LHCN-M2 (cell line): ENCODE measurements around the gene GZMM. TPM values are rescaled to one million over a fixed set of nuclear protein-coding genes. Genes with fewer than 3 reads are reported as not detected.

Source experiments
- DNase-seq: peaks from one replicate; pipeline ENCODE4 v3.0.0-alpha.2; 2012; ENCODE audit warnings: low read depth
- total RNA-seq: library from RNA; depleted of rRNA; stranded (reverse); fragments of >200 nt; gene quantifications from 2 replicates; pipeline ENCODE4 v1.2.3, GENCODE V29; 2014

The GZMM gene
- total RNA-seq, 1 experiment from 2014 or later, result not detected

DNA sequence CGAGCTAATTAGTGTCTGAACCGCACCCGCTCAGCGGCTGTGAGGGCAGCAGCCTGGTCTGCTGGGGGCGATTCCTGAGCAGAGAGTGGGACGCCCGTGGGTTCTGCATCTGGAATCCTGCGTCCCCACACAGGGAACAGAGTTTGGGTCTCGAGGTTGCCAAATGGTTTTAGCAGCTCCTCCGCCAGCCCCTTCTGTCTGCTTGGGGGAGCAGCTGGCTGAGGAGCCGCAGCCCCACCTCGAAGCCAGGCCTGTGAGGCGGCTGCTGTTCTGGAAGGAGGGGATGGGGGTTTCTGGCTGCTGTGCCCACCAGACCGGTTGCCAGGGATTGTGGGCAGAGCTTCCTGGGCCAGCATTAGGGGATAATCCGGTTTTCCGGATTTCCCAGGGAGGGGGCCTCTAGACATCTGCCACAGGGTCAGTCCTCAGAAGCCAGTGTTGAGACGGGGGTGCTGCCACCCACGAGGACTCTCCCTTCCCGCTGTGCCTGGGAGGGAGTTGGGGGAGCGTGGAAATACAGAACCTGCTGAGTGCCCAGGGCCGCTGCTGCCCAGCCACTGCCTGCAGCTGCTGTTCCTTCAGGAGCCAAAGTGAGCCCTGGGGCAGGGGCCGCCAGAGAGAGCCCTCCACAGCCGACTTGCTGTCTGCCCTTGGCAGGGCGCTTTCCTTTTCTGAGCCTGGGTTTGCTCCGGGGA, 10.3 kb upstream of the GZMM start:
- DNase-seq, result peak; percentile 17

DNA sequence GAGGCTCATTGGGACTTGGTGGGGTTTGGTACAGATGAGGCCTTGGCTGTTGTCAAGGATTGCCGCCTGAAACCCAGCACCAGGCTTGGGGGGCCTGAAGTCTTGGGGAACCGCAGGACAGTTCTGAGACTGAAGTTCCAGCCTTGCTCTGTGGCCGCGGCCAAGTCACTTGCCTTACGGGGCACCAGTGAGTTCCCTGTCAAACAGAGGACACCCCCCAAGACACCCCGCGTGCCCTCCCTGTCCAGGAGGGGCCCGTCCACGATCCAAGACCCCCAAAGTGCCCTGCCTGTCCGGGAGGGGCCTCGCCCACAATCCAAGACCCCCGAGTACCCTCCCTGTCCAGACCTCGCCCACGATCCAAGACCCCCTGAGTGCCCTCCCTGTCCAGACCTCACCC, 9.8 kb upstream of the GZMM start:
- no peak for DNase-seq

DNA sequence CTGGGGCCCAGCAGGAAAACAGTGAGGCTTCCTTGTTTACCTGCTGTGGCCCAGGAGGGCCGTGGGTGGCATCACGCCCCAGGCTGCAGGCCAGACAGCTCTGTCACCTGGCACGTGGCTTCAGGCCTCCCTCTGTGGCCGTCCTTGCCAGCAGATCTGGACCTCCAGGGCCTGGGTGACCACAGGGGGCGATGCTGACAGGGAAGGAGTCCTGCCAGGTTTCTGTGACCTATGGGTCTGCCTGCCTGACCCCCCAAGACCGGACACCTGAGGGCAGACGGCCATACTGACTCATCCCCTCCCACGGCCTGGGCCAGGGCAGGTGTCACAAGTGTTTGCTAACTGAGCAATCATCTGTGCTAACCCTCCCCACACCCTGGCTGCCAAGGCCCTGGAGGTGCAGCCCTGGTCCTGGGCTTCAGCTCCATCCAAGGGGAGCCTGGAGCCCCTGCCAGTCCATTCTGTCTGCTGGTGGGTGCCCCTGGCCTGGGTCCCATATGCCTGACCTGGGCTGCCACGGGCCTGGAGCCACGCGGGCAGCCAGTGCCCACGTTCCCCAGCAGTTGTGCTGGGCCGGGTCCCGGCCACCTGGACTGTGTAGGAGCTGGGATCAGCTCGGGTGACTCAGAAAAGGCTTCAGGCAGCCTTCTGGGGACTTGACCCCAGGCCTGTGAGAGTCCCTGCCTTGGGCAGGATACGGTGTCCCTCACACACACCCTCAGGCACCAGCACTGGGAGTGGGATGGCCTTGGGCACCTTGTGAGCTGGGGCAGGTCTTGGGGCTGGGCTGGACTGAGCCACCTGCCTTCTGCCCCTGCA, 8.6 kb upstream of the GZMM start:
- no peak for DNase-seq

DNA sequence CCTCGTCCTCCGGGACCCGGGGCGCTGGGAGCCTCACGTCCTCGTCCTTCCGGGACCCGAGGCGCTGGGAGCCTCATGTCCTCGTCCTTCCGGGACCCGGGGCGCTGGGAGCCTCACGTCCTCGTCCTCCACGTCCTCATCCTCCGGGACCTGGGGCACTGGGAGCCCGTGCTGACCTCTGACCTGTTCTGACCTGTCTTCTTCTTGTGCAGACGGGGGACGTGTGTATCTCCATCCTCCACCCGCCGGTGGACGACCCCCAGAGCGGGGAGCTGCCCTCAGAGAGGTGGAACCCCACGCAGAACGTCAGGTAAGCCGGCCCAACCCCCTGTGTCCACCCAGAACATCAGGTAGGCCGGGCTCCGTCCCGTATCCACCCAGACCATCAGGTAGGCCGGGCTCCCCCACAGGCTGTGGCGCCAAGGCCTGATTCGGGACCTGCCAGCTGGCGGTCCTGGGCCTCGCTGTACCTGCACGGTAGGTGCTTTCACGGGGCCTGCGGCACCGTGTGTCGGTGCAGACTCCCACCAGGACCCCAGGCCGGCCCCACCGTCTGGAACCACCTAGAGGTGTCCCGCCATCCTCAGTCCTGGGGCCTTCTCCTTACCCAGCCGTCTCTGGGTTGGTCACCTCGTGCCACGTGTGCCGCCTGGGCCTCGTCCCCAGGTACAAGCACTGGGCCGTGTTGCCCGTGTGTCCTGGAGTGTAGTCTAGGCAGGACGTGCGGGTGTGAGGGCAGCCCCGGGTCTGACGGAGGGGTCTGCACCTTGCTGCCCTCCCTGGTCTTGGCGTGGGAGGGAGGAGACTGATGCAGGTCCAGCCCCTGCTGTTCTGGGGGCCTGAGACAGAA, 7.6 kb upstream of the GZMM start:
- DNase-seq, result no peak

DNA sequence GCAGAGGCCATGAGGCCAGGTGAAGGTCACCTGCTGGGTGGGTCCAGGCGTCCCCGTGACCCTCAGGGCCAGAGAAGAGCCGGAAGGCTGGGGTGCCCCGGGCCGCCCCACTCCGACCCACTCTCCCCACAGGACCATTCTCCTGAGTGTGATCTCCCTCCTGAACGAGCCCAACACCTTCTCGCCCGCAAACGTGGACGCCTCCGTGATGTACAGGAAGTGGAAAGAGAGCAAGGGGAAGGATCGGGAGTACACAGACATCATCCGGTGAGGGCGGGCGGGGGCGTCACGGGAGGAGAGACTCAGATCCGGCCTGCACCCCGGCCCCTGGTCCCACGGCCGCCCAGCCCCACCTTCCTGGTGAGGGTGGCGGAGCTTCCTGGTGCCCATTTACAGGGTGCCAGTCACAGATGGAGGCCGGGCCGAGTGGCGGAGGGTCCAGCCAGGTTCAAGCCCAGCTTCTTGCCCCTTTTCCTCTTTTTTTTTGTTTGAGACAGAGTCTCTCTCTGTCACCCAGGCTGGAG, 6.9 kb upstream of the GZMM start:
- no peak for DNase-seq

DNA sequence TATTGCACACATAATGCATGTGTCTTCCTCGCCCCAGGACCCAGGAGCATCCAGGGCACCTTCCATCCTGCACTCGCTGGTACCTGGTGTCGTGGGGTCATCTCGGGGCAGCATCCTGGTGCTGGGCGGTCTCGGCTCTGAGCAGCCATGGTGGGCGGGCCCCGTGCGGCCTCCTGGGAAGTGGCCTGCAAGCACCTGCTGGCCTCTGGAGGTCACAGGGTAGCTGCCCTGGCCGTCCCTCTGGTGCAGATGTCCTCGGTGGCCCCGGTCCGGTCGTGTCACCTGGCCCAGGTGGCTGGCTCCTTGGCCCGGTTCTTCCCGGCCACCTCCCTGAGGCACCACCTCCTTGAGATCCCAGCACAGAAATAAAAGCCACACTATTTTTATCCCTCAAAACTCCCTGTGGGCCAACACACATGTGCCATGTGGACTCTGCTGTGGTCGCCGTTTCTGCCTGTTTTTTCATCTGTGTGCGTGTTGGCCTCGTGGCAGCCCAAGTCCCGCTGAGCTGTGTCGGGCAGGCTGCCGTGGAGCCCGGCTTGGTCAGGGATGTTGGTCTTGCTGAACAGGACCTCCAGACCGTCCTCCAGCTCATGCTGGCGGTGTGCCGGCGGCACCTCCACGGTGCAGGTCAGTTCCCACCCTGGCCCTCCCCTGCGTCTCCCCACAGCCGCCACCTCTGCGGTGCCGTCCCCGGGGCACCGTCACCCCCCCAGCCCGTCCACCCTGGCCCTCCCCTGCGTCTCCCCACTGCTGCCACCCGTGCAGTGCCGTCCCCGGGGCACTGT, 5.0 kb upstream of the GZMM start:
- no peak for DNase-seq

DNA sequence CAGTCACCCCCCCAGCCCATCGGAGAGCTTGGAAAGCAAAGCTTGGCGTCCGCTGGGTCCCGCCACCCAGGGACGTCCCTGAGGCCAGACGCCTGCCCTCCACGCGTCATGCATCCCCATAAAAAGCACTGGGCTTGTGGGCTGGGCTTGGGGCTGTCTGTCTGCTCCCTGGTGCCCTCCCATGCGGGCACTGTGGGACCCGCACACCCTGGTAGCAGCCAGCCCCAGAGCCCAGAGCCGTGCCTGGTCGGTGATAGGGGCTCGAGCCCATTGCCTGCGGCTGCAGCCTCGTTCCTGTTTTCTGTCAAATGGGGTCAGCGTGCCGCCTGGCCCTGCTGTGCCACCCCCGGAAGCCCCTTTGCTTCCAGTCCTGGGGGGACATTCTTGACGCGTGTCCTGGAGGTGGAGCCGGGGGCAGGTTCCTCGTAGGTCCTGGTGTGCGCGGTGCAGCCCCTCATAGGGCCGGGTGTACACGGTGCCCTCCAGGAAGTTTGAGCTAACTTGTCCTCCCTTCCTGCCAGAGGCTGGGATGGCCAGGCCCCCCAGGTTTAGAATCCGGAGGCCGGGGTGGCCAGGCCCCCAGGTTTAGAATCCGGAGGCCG, 4.3 kb upstream of the GZMM start:
- no peak for DNase-seq

DNA sequence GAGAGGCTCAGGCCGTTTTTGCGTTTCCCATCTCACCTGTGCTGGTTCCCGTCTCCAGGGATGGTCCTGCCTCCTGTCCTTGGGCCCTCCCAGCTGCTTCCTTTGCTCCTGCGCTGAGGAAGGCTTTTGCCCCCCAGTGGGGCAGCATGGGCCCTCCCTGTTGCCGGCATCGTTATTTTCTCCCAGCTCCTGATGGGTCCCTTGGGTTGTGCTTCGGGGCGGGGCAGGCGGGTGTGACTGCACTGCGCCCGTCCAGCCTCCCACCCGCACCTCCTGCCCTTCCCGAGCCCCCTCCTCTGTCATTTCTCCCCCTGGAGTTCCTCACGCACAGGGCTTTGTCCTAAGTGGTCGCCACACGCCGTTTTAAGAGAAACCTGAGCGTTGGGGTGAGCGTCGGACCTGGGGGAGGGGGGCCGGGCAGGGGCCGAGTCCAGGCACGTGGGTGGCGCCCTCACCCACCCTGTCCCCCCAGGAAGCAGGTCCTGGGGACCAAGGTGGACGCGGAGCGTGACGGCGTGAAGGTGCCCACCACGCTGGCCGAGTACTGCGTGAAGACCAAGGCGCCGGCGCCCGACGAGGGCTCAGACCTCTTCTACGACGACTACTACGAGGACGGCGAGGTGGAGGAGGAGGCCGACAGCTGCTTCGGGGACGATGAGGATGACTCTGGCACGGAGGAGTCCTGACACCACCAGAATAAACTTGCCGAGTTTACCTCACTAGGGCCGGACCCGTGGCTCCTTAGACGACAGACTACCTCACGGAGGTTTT, 2.8 kb upstream of the GZMM start:
- DNase-seq, result no peak

DNA sequence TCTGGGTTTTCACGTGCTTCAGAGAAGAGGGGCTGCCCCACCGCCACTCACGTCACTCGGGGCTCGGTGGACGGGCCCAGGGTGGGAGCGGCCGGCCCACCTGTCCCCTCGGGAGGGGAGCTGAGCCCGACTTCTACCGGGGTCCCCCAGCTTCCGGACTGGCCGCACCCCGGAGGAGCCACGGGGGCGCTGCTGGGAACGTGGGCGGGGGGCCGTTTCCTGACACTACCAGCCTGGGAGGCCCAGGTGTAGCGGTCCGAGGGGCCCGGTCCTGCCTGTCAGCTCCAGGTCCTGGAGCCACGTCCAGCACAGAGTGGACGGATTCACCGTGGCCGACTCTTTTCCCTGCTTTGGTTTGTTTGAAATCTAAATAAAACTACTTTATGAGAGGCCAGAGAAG, 2.2 kb upstream of the GZMM start:
- DNase-seq, result no peak

DNA sequence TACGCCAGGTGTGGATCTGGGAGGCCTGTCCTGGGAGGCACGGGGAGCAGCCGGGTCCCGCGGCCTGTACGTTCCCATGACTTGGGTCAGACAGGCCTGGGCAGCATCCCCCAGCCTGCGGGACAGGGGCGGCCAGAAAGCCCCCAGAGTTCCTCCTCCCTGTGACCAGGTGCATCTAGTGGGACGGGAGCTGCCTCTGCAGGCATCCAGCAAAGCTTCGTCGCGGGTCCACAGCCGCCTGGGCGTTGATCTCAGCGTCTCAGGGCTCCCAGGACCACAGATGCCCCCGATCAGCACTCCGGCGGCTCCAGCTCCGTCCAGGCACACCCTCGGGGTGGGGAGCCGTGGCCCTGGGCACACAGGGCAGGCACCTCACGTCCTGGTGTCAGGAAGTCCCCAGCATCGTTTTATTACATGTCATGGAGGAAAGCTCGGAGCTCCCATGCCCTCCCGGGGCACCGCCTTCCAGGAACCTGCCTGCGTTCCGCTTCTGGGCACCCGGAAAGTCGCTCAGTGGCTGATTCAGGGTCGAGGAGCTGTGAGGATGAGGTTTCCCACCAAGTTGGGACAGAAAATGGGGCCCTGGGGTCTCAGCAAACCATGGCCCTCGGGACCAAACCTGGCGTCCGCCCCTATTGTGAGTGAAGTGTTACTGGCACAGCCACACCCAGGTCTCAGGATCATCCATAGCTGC, 1.5 kb upstream of the GZMM start:
- DNase-seq, result no peak

DNA sequence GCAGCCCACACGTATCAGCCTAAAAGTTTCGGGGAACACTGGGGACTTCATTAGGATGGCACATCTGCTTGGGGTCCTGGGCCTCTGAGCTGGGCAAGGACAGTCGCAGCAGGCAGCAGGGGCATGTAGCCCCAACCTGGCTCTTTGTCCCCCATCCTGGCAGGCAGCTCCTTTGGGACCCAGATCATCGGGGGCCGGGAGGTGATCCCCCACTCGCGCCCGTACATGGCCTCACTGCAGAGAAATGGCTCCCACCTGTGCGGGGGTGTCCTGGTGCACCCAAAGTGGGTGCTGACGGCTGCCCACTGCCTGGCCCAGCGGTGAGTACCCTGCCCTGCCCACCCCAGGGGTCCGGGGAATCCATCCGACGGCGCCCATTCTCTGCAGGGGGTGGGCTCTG, 3.3 kb downstream of the GZMM start:
- no peak for DNase-seq

DNA sequence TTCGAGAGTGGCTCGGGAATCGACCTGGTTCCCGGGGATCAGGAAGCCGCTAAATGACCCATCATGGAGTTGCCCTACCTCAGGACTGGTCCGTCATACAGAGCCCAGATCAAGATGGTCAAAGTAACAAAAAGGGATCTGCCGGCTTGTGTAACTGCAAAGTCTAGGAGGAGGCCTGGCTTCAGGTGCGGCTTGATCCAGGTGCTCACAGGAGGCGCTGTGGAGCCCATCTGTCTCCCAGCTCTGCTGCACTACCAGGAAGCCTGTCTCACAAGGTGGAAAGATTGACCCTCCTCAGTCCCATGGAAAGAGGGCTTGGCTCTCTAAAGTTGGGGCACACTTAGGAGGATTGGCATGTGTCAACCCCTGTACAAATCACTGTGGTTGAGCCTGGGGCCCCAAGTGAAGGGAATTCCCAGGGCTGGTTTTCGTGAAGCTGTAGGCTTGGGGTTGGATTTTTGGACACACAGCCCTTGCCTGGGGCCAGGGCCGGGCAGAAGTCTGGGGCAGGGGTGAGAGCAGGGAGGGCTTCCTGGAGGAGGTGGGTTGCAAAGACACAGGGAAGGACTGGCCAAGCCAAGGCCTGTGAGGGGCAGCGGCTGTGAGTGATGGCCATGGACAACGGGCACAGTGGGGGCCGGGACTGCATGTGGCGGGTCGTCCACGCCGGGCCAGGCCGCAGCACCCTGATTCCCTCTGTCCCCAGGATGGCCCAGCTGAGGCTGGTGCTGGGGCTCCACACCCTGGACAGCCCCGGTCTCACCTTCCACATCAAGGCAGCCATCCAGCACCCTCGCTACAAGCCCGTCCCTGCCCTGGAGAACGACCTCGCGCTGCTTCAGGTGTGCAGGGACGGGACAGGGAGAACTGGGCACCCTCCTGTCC, 4.2 kb downstream of the GZMM start:
- no peak for DNase-seq

DNA sequence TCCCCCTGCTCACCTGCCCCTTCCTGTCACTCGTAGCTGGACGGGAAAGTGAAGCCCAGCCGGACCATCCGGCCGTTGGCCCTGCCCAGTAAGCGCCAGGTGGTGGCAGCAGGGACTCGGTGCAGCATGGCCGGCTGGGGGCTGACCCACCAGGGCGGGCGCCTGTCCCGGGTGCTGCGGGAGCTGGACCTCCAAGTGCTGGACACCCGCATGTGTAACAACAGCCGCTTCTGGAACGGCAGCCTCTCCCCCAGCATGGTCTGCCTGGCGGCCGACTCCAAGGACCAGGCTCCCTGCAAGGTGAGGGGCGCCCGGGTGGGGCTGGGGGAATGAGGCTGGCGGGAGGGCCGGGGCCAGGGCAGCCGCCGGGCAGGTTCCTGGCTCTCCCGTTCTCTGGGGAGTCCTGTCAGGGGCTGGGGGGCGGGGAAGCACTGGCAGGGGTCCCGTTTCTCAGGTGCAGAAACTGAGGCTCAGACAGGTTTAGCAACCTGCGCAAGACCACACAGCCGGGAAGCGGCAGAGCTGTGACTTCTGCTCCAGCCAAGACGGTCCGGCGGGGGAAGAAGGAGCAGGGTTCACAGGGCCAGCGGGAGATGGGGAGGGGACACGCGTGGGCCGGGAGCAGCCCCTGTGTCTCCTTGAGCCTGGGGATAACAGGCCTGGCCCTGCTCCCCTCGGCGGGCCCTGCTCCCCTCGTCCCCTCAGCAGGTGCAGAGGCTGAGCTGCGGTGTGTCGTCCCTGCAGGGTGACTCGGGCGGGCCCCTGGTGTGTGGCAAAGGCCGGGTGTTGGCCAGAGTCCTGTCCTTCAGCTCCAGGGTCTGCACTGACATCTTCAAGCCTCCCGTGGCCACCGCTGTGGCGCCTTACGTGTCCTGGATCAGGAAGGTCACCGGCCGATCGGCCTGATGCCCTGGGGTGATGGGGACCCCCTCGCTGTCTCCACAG, 5.3 kb downstream of the GZMM start:
- no peak for DNase-seq

DNA sequence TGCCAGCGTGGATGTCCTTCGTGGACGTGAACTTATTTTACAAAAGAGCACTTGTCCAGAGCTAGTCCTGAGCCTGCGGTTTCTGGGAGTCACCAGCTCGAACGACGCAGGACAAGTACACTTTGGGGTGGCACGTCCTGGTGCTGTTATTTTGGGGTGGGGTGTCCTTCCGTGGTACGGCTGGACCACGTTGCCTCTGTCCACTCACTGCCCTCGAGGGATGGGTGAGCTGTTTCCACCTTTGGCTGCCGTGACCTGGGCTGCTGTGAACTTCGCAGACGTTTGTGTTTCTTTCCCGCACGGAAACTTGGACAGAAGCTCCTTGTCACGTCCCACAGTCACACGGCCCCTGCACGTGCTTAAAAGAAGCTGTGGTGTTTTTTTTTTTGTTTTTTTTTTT, 11.0 kb downstream of the GZMM start:
- no peak for DNase-seq

DNA sequence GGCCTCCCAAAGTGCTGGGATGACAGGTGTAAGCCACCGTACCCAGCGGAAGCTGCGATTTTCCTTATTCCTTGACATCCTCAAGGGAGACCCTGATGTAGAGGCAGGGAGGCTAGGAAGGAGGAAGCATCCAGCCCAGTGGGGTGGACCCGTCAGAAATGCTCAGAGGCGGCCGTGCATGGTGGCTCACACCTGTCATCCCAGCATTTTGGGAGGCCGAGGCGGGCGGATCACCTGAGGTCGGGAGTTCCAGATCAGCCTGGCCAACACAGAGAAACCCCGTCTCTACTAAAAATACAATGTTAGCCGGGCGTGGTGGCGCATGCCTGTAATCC, 11.6 kb downstream of the GZMM start:
- DNase-seq, result no peak

DNA sequence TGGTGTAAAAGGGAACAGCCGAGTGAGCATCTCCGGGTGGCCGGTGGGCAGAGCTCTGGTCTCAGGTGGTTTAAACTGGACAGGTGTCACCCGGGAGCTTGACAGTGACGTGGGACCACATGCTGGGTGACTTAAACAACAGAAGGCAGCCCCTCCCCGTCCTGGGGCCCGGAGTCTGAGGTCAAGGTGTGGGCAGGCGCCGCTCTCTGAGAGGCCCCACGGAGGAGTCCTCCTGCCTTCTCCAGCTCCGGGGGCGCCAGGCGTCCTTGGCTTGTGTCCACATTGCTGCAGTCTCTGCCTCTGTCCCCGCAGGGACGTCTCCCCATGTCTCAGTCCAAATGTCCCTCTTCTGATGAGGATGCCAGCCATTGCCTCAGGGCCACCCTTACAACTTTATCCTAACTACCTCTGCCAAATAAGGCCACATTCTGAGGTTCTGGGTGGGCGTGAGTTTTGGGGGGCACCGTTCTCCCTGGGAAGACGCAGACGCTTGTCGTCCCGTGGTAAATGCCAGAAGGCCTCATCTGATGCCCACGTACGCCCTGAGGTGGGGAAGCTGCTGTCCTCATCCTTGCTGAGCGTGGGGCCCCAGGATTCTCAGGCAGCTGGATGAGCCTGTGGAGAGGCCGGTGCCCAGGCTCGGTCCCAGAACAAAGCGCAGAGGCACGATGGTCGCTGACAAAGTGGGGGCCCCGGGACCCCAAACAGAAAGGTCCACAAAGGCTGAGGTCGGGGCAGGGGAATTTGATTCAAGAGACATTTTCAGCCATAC, 12.9 kb downstream of the GZMM start:
- DNase-seq, result no peak
